Mucosa of descending colon (tissue), 3 donors: ENCODE data around the gene NUCKS1. TPM values are rescaled to one million over a fixed set of nuclear protein-coding genes. Genes with fewer than 3 reads are reported as not detected.

Experiments used
- ATAC-seq: fragments of 200-7000 bp; cut with Tn5 transposase; one replicate; pipeline ENCODE4 v1.9.1; 2020; ENCODE audit warnings: mild to moderate bottlenecking, moderate library complexity
- DNase-seq, 3 donors: peaks; one replicate each; pipeline ENCODE4 v3.0.0-alpha.2; 2020
- H3K36me3 ChIP-seq: fragments of 200-600 bp; one replicate; pipeline ENCODE4 v1.8.0; 2021; ENCODE audit warnings: low read depth, mild to moderate bottlenecking
- H3K4me1 ChIP-seq: fragments of 200-600 bp; one replicate; pipeline ENCODE4 v1.8.0; 2021; ENCODE audit warnings: low read depth, mild to moderate bottlenecking
- H3K4me3 ChIP-seq: fragments of 200-600 bp; one replicate; pipeline ENCODE4 v1.8.0; 2021; ENCODE audit warnings: mild to moderate bottlenecking
- H3K9me3 ChIP-seq: fragments of 200-600 bp; one replicate; pipeline ENCODE4 v1.8.0; 2021; ENCODE audit warnings: mild to moderate bottlenecking
- CTCF ChIP-seq: fragments of 200-600 bp; IDR thresholded peaks from one replicate; pipeline ENCODE4 v1.8.0; 2022; ENCODE audit warnings: antibody characterized with exemption, mild to moderate bottlenecking
- intact Hi-C, 2 donors: fragments of 100-400 bp; cut with DNase I in 1 of 2; cut with micrococcal nuclease in 1 of 2; formaldehyde crosslinking; loops; one replicate each; pipeline versions ENCODE4 v1.11.0 to v1.11.1; 2022; cut with DNase I, micrococcal nuclease
- total RNA-seq, 3 donors: library from RNA; stranded (reverse); fragmentation: NEBNext Ultra II Directional in 2 of 3; extraction: Animal tissue kit (Norgen Biotek cat#: 25700) in 2 of 3; gene quantifications; one replicate each; pipeline versions ENCODE4 v1.2.1 to v1.2.4, GENCODE V29; 2021 to 2023
- donor health status: DM: no; HTN: no; CAD: no; lungs with moderate emphysema.
- donor health status: DM: no; HTN: no; CAD: no.
- donor health status: DM: no; HTN: yes; CAD: no.

Gene NUCKS1
- total RNA-seq, 3 donors from 2014 or later, result 52.7 to 140 (median 103) TPM

- ATAC-seq (no peak), DNase-seq (no peak)
- Histone ChIP-seq H3K4me1 (no peaks in the 10 kb centered on the region), H3K36me3 (no peaks in the 10 kb centered on the region), H3K4me3 (no peak overlapping the region), H3K9me3 (no peaks in the 10 kb centered on the region)
- no peak for TF ChIP-seq CTCF
- intact Hi-C loops, result no loop called here
These were observed 25.7 kb upstream of the NUCKS1 start for GRCh38 chr1:205775717-205776056.

GRCh38 chr1:205775015-205775716 lies 25.2 kb upstream of the NUCKS1 start, which contains the start of gene RAB29:
RAB29 (minus strand) TSS chr1:205775482; CDS start chr1:205774956, 526 bp downstream.
- TF ChIP-seq CTCF, result no peak
- peak; percentile 80 to 89 (median 83) for DNase-seq
- intact Hi-C loops, result no loop called here
- peak within 1 kb of the TSS; percentile 38 for H3K4me3 ChIP-seq
- H3K36me3 ChIP-seq, result no peaks in the 10 kb centered on the region
- H3K4me1 ChIP-seq, result no peaks in the 10 kb centered on the region
- ATAC-seq, result peak; percentile 96
- H3K9me3 ChIP-seq, result no peaks in the 10 kb centered on the region

- intact Hi-C loops, result no loop called here
These were observed 24.4 kb upstream of the NUCKS1 start for GRCh38 chr1:205774198-205775014.

GRCh38 chr1:205772607-205773032 lies 22.6 kb upstream of the NUCKS1 start:
- no peak for DNase-seq
- H3K9me3 ChIP-seq, result no peaks in the 10 kb centered on the region
- H3K36me3 ChIP-seq, result no peaks in the 10 kb centered on the region
- intact Hi-C loops, result no loop called here
- no peak for TF ChIP-seq CTCF
- H3K4me1 ChIP-seq, result no peaks in the 10 kb centered on the region
- no peak overlapping the region for H3K4me3 ChIP-seq
- ATAC-seq, result no peak

More at GRCh38 chr1:205774198-205775014, 24.4 kb upstream of the NUCKS1 start:
- Histone ChIP-seq H3K4me1 (no peaks in the 10 kb centered on the region), H3K9me3 (no peaks in the 10 kb centered on the region), H3K4me3 (peak overlapping the region; percentile 38), H3K36me3 (no peaks in the 10 kb centered on the region)
- no peak for TF ChIP-seq CTCF
- DNase-seq (peak in 1 of 3 donors; percentile 12), ATAC-seq (peak; percentile 35)

- Histone ChIP-seq H3K4me1 (no peaks in the 10 kb centered on the region), H3K36me3 (no peaks in the 10 kb centered on the region), H3K9me3 (no peaks in the 10 kb centered on the region), H3K4me3 (no peak overlapping the region)
- no peak for ATAC-seq
- TF ChIP-seq CTCF, result no peak
- DNase-seq, result no peak
- intact Hi-C loops, result no loop called here
These were observed 20.6 kb upstream of the NUCKS1 start for GRCh38 chr1:205770618-205771017.
